ENCODE measurements around the gene RNF31. TPM values are rescaled to one million over a fixed set of nuclear protein-coding genes. Genes with fewer than 3 reads are reported as not detected.

Gene RNF31
- total RNA-seq, 1 donor from 2014 or later: 59.0 TPM

DNA sequence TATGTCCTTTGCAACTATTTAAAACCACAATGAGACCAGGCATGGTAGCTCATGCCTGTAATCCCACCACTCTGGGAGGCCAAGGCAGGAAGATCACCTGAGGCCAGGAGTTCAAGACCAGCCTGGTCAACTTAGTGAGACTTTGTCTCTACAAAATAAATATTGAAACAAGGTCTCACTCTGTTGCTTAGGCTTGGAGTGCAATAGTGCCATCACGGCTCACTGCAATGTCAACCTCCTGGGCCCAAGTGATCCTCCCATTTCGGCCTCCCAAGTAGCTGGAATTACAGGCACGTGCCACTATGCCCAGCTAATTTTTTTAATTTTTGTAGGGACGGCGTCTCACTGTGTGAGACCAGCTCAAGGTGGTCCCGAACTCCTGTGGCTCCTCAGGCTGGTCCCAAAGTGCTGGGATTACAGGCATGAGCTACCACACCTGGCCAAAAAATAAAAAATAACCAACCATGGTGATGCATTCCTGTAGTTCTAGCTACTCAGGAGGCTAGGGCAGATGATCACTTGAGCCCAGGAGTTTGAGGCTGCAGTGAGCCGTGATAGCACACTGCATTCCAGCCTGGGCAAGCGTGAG, 17.8 kb upstream of the RNF31 start:
- Histone ChIP-seq H3K4me2 (ENCODE audit: low read length) (no peak overlapping the region), H3K27ac (ENCODE audit: low read depth, low read length) (no peak overlapping the region), H2AFZ (ENCODE audit: low read depth, low read length) (no peak overlapping the region), H3K36me3 (ENCODE audit: insufficient read depth, low read length) (no peaks in the 10 kb centered on the region), H3K9me3 (ENCODE audit: insufficient read depth, low read depth, low read length) (no peaks in the 10 kb centered on the region), H3K79me2 (ENCODE audit: insufficient read depth, low read length) (no peaks in the 10 kb centered on the region), H4K20me1 (ENCODE audit: insufficient read depth, low read length) (no peaks in the 10 kb centered on the region), H3K27me3 (ENCODE audit: insufficient read depth, low read length) (no peaks in the 10 kb centered on the region), H3K4me1 (ENCODE audit: insufficient read depth, low read length) (no peaks in the 10 kb centered on the region), H3K9ac (ENCODE audit: low read length) (no peak overlapping the region), H3K4me3 (ENCODE audit: insufficient read depth, low read depth, low read length) (no peak overlapping the region)
- no peak for FAIRE-seq
- no peak overlapping the region for H3K4me3 Mint-ChIP-seq (ENCODE audit: unreplicated experiment)
- TF ChIP-seq EZH2 (IDR thresholded peaks at IDR 0.05; ENCODE audit: insufficient read depth, low read length): no peak
- TF ChIP-seq, protein P1, sequence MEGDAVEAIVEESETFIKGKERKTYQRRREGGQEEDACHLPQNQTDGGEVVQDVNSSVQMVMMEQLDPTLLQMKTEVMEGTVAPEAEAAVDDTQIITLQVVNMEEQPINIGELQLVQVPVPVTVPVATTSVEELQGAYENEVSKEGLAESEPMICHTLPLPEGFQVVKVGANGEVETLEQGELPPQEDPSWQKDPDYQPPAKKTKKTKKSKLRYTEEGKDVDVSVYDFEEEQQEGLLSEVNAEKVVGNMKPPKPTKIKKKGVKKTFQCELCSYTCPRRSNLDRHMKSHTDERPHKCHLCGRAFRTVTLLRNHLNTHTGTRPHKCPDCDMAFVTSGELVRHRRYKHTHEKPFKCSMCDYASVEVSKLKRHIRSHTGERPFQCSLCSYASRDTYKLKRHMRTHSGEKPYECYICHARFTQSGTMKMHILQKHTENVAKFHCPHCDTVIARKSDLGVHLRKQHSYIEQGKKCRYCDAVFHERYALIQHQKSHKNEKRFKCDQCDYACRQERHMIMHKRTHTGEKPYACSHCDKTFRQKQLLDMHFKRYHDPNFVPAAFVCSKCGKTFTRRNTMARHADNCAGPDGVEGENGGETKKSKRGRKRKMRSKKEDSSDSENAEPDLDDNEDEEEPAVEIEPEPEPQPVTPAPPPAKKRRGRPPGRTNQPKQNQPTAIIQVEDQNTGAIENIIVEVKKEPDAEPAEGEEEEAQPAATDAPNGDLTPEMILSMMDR (IDR thresholded peaks at IDR 0.05; ENCODE audit: insufficient read depth, low read depth, low read length): no peak
- no peaks in the 10 kb centered on the region for H3K36me3 Mint-ChIP-seq (ENCODE audit: low read depth, unreplicated experiment)
- H3K9me3 Mint-ChIP-seq (ENCODE audit: unreplicated experiment): no peaks in the 10 kb centered on the region
- H3K27ac Mint-ChIP-seq (ENCODE audit: unreplicated experiment): no peak overlapping the region
- H3K27me3 Mint-ChIP-seq (ENCODE audit: low read depth, unreplicated experiment): peaks cover 8% of the 10 kb centered on the region
- peaks cover 2% of the 10 kb centered on the region for H3K4me1 Mint-ChIP-seq (ENCODE audit: low read depth, unreplicated experiment)
- DNase-seq (ENCODE audit: low read depth): no peak

DNA sequence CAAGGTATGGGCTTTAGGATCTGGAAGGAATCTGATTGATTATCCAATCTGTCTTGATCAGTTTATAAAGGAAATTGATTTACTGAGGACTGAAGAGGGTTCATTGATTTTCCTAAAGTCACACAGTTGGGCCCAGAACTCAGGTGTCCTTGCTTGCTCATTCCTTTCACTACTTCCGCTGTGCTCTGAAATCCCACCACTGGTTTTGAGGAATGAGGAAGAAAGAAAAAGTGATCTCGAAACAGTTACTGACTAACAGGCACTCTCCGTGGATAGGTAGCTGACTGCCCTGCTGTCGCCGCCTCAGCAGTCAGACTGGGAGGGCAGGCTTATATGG, 16.9 kb upstream of the RNF31 start, which contains the start of gene FITM1:
Gene FITM1 (plus strand): TSS at position 280 of the 337 bp plus-strand sequence. CDS start 905 bp downstream, outside the sequence.
- no peaks in the 10 kb centered on the region for H4K20me1 ChIP-seq (ENCODE audit: insufficient read depth, low read length)
- H2AFZ ChIP-seq (ENCODE audit: low read depth, low read length): no peak within 1 kb of the TSS
- Mint-ChIP-seq H3K4me3 (ENCODE audit: unreplicated experiment) (no peak within 1 kb of the TSS), H3K27me3 (ENCODE audit: low read depth, unreplicated experiment) (peaks cover 8% of the 10 kb centered on the region), H3K9me3 (ENCODE audit: unreplicated experiment) (no peaks in the 10 kb centered on the region), H3K36me3 (ENCODE audit: low read depth, unreplicated experiment) (no peaks in the 10 kb centered on the region), H3K4me1 (ENCODE audit: low read depth, unreplicated experiment) (peaks cover 2% of the 10 kb centered on the region), H3K27ac (ENCODE audit: unreplicated experiment) (no peak within 1 kb of the TSS)
- H3K27ac ChIP-seq (ENCODE audit: low read depth, low read length): no peak within 1 kb of the TSS
- no peak within 1 kb of the TSS for H3K4me3 ChIP-seq (ENCODE audit: insufficient read depth, low read depth, low read length)
- FAIRE-seq (no peak), DNase-seq (ENCODE audit: low read depth) (no peak)
- H3K36me3 ChIP-seq (ENCODE audit: insufficient read depth, low read length): no peaks in the 10 kb centered on the region
- H3K9me3 ChIP-seq (ENCODE audit: insufficient read depth, low read depth, low read length): no peaks in the 10 kb centered on the region
- H3K4me2 ChIP-seq (ENCODE audit: low read length): no peak within 1 kb of the TSS
- no peaks in the 10 kb centered on the region for H3K79me2 ChIP-seq (ENCODE audit: insufficient read depth, low read length)
- TF ChIP-seq EZH2 (IDR thresholded peaks at IDR 0.05; ENCODE audit: insufficient read depth, low read length): no peak
- TF ChIP-seq, protein P1 (IDR thresholded peaks at IDR 0.05; ENCODE audit: insufficient read depth, low read depth, low read length): no peak
- no peaks in the 10 kb centered on the region for H3K27me3 ChIP-seq (ENCODE audit: insufficient read depth, low read length)
- H3K9ac ChIP-seq (ENCODE audit: low read length): no peak within 1 kb of the TSS
- H3K4me1 ChIP-seq (ENCODE audit: insufficient read depth, low read length): peaks cover 2% of the 10 kb centered on the region

DNA sequence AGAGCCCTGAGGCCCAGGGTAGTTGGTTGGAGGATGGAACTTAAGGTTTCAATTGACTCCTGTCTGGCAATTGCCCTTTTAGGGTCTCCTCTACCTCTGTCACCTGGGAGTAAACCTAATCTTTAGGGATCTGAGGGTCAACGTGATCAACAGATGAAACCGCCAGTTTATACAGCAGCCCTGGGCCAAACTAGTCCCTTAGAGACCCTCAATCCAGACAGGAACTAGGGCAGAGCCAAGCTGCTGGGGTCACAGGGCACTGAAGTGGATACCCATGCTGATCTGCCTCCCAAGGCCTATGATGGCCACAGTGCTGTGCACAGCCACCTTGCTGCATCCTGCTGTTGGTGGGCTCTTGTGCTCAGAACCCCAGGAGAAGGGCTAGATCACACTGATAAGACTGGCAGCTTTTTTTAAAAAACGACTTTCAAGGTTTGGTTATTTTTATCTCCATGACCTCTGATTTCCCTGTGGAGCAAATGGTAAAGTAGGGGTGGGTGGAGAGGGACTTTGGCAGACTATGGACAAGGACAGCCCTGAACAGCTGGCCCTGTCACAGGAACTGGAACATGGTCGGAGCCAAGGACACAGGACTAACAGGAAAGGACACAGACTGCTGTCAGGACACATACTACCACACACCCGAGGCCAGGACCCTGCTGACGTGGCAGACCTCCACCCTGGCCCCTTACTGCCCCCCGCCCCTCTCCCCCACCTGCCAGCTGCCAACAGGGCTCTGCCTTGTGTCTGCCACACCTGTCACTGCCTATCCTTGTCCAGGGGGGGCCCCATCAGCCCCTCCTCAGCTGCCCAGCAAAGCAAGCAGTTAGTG, 16.4 kb upstream of the RNF31 start:
- Mint-ChIP-seq H3K4me1 (ENCODE audit: low read depth, unreplicated experiment) (peaks cover 2% of the 10 kb centered on the region), H3K27ac (ENCODE audit: unreplicated experiment) (no peak overlapping the region), H3K36me3 (ENCODE audit: low read depth, unreplicated experiment) (no peaks in the 10 kb centered on the region), H3K9me3 (ENCODE audit: unreplicated experiment) (no peaks in the 10 kb centered on the region), H3K27me3 (ENCODE audit: low read depth, unreplicated experiment) (peaks cover 8% of the 10 kb centered on the region), H3K4me3 (ENCODE audit: unreplicated experiment) (no peak overlapping the region)
- Histone ChIP-seq H3K4me1 (ENCODE audit: insufficient read depth, low read length) (peaks cover 3% of the 10 kb centered on the region), H3K9me3 (ENCODE audit: insufficient read depth, low read depth, low read length) (no peaks in the 10 kb centered on the region), H4K20me1 (ENCODE audit: insufficient read depth, low read length) (no peaks in the 10 kb centered on the region), H3K36me3 (ENCODE audit: insufficient read depth, low read length) (no peaks in the 10 kb centered on the region), H3K27ac (ENCODE audit: low read depth, low read length) (no peak overlapping the region), H3K4me3 (ENCODE audit: insufficient read depth, low read depth, low read length) (no peak overlapping the region), H3K27me3 (ENCODE audit: insufficient read depth, low read length) (no peaks in the 10 kb centered on the region), H3K9ac (ENCODE audit: low read length) (no peak overlapping the region), H2AFZ (ENCODE audit: low read depth, low read length) (no peak overlapping the region), H3K79me2 (ENCODE audit: insufficient read depth, low read length) (no peaks in the 10 kb centered on the region), H3K4me2 (ENCODE audit: low read length) (no peak overlapping the region)
- FAIRE-seq: no peak
- TF ChIP-seq EZH2 (IDR thresholded peaks at IDR 0.05; ENCODE audit: insufficient read depth, low read length): no peak
- TF ChIP-seq, protein P1 (IDR thresholded peaks at IDR 0.05; ENCODE audit: insufficient read depth, low read depth, low read length): no peak
- no peak for DNase-seq (ENCODE audit: low read depth)
